Left kidney (tissue), 2 donors: Measurements from ENCODE around the gene UPK3A. TPM values are rescaled to one million over a fixed set of nuclear protein-coding genes. Genes with fewer than 3 reads are reported as not detected.
"Not testable (repeated sequence)": the region's sequence is repeated elsewhere in the genome, so short reads cannot be mapped to it uniquely, and the experiment has no call there.

Source experiments
- DNase-seq: peaks from one replicate; pipeline ENCODE4 v3.0.0-alpha.2; 2013
- polyA plus RNA-seq: library from polyadenylated mRNA; unstranded; fragments of 120-200 nt; gene quantifications from one replicate; pipeline ENCODE4 v1.2.1, GENCODE V29; 2013; ENCODE audit not compliant: insufficient read length

Gene UPK3A
- polyA plus RNA-seq, 1 donor = 1.5 TPM

GRCh38 chr22:45254789-45255278 lies 29.9 kb upstream of the UPK3A start:
- DNase-seq = no peak

DNA sequence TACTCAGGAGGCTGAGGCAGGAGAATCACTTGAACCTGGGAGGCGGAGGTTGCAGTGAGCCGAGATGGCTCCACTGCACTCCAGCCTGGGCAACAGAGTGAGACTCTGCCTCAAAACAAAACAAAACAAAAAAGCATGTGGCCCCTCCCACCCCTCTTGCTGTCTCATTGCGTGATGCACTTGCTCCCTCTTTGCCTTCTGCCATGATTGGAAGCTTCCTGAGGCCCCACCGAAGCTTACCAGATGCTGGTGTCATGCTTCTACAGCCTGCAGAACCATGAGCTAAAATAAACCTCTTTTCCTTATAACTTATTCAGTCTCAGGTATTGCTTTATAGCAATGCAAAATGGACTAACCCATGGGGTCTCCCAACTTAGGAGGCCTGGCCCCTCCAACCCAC lies 26.8 kb upstream of the UPK3A start:
- DNase-seq = not testable (repeated sequence)

DNA sequence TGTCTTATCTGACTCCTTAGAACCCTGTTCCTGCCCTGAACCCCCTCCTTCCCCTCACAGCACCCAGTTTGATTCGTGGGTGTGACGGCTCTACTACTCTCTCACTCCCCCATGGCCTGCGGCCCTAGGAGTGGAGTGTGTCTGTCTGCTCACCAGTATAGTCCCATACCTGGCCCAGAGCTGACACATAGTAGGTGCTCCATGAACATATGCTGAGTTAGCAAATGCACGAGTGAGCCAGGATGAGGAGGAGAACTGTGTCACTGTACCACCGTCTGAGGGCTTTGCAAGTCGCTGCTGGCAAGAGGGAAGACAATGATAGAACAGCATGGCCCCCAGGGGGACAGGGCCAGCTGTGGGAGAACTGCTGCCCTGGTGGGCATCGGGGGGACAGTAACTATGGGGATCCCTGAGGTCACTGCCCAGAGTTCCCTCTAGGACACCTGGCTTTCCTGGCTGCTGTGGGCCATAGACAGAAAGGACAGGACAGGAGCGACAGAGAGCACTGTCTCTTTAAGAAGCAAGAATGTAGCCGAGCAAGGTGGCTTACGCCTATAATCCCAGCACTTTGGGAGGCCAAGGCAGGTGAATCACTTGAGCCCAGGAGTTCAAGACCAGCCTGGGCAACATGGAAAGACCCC lies 24.9 kb upstream of the UPK3A start:
- no peak for DNase-seq

DNA sequence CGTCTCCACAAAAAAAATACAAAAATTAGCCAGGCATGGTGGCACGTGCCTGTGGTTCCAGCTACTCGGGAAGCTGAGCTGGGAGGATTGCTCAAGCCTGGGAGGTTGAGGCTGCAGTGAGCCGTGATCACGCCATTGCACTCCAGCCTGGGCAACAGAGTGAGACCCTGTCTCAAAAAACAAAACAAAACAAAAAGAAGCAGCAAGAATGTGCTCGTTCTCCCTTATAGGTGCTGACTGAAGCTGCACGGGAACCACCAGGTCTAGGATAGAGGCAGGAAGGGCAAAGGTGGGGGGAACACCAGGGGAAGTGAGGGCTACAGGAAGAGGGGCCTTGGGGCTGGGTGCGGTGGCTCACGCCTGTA lies 24.4 kb upstream of the UPK3A start:
- DNase-seq = not testable (repeated sequence)

- DNase-seq = no peak
Observed at GRCh38 chr22:45261407-45262088, 23.2 kb upstream of the UPK3A start.

DNA sequence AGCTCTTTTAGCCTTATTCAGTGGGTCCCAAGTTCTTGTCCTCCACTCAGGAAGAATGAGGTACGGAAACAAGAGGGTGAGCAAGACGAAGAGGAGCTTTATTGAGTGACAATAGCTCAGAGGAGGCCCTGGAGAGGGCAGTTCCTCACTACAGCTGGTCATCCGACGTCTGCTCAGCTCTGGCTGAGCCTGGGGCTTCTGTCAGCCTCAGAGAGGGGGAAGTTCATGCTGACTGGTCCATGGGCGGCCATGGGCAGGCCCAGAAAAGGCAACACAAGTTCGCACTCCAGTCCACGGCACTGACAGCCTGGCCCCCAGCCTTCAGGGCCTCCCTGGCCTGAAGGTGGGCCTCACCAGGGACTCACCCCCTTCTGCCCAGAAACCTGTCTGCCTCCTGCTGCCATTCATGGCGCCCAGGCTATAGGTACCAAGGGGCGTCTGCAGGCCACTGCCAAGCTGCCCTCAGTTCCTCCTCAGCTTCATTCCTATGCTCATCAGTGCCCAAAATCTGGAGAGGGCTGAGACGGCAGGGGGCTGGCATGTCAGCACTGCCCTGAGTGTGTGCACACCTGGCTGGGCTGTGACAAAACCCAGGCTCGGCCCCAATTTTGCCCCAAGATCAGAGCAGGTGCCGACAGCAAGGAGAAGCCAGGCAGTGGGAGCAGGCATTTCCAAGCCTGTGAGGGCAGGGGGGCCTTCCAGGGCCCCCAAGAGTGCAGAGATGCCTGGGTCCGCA lies 22.4 kb upstream of the UPK3A start:
- no peak for DNase-seq

GRCh38 chr22:45262931-45263462 lies 21.8 kb upstream of the UPK3A start:
- DNase-seq = no peak

DNA sequence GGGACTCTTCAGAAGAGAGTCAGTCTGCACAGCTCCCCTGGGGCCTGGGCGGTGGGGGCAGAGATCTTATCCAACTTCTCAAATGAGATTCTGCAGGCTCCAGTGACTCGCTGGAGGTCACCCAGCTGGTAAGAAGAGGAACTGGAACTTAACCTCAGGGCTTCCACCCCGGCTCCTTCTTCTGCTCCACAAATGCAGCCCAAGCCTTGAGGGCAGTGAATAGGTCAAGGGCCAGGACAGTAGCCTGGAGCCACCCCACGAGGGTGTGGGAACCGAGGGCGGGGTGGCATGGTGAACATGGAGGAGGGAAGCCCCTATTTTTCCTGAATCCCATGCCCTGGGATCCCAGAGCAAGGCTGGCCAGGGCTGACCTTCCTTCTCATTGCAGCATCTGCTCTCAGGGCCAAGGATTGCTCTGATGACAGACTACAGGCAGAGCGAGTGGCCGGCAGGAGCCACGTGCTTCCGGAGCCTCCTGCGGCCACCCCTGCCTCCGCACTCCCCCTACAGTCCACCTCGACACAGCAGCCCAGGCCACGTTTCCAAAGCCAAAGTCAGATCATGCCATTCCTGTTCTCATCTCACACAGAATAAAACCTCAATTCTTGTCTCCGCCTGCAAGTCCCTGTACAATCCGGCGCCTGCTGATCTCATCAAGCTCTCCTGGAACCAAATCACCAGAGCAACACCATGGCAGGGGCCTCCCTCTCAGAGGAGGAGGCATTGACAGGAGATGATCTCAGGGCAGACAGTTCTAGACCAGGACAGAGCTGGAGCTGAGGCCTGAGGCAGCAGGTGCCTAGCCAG lies 21.1 kb upstream of the UPK3A start:
- DNase-seq = no peak

GRCh38 chr22:45265535-45265934 lies 19.2 kb upstream of the UPK3A start:
- DNase-seq = no peak

GRCh38 chr22:45268167-45268957 lies 16.4 kb upstream of the UPK3A start:
- DNase-seq = no peak

DNA sequence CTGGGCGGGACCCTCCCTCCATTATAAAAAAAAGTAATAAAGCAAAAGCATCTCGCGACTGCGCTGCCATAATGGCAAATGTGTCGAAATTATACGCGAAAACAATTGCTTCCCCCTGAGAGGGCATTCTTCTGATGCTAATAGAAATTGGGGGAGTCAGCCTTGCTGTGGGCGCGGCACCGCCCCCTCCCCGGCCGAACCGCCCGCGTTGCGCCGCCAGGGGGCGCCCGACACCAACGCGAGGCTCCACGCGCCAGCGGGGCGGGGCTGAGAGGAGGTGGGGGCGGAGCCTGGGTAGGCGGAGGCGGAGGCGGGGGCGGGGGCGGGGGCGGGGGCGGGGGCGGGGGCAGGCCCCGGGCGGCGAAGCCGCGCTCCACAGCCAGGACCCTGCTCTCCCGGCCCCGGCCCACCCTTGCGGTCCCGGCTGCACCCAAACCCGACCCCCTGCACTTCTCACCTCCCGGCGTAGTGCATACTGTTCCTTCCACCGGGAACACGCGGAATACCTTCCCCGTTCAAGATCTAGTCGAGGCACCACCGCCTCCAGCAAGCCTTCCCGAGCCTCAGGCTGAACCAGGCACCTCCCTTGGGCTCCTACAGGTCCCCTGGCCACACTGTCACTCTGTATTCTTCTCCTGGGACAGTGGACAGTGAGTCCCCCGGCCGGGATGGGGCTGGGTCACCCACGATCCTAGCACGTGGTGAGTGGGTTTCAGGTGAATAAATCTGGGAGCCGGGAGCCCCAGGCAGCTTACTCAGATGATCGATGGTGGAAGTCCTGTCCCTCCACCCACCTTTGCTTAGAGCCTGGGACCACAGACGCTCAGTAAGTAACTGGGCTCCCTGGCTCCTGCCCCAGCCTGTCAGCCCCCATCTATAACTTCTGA lies 15.5 kb upstream of the UPK3A start:
- DNase-seq = peak; percentile 65

GRCh38 chr22:45270095-45271020 lies 14.4 kb upstream of the UPK3A start:
- DNase-seq = no peak

GRCh38 chr22:45271667-45272201 lies 13.0 kb upstream of the UPK3A start:
- DNase-seq = no peak

GRCh38 chr22:45272498-45272897 lies 12.3 kb upstream of the UPK3A start:
- no peak for DNase-seq

DNA sequence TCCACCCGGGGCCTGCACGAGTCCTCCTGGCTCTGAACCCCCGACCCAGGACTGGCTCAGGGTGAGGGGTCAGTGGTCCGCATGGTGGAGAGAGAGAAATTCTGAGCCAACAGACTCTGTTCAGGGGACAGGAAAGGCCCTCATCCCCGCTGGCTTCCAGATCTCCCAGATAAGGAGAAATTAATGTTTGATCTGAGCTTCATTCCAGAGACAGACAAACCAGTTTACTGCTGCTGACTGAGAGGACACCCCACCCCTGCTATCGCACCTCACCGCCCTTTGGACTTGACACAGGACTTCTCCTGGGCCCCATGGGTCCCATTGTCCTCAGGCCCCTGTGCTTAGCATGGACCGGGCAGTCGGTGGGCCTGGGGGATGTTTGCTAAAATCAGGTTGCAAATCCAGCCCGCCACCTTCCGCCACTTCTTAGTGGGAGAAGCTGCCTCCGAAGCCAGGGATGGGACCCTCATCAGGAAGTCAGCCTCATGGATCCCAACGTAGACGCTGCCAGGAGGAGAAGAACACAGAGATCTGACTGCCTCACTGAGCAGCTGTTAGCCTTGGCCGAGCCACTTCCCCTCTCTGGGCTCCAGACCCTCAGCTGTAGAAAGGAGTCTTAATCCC lies 11.2 kb upstream of the UPK3A start:
- DNase-seq = no peak

DNA sequence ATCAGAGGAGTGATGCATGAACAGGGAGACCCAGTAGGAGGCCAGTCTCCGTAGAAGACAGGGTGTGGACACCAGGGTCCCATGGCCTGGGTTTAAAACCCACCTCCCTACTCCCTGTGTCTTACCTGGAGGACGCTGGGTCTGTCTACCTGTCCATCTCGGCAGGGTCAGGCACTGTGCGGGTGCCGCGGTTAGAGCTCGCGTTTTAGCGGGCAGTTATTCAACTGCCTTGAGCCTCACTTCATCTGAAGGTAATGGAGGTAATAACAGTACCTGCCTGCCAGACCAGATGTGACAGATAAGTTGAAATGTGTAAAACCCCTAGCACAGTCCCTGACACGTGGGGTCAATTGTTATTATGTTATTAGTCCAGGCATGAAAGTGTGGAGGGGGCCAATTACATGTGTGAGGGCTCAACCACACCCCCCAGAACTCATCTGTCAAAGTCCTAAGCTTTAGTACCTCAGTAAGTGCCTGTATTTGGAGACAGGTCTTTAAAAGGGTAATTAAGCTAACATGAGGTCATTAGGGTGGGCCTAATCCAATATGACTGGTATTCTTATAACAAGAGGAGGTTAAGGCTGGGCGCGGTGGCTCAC lies 8.1 kb upstream of the UPK3A start:
- DNase-seq = no peak

DNA sequence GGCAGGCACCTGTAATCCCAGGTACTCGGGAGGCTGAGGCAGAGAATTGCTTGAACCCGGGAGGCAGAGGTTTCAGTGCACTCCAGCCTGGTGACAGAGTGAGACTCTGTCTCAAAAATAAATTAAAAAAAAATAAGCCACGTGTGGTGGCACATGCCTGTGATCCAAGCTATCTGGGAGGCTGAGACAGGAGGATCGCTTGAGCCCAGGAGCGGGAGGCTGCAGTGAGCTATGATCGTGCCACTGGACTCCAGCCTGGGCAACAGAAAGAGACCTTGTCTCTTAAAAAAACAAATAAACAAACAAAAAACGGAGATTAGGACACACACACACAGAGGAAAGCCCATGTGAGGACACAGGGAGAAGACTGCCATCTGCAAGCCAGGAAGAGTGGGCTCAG lies 7.0 kb upstream of the UPK3A start:
- not testable (repeated sequence) for DNase-seq

- no peak for DNase-seq
Observed at GRCh38 chr22:45278125-45278524, 6.6 kb upstream of the UPK3A start.
